ENCODE results near the gene MMGT1.

MMGT1 gene

DNA sequence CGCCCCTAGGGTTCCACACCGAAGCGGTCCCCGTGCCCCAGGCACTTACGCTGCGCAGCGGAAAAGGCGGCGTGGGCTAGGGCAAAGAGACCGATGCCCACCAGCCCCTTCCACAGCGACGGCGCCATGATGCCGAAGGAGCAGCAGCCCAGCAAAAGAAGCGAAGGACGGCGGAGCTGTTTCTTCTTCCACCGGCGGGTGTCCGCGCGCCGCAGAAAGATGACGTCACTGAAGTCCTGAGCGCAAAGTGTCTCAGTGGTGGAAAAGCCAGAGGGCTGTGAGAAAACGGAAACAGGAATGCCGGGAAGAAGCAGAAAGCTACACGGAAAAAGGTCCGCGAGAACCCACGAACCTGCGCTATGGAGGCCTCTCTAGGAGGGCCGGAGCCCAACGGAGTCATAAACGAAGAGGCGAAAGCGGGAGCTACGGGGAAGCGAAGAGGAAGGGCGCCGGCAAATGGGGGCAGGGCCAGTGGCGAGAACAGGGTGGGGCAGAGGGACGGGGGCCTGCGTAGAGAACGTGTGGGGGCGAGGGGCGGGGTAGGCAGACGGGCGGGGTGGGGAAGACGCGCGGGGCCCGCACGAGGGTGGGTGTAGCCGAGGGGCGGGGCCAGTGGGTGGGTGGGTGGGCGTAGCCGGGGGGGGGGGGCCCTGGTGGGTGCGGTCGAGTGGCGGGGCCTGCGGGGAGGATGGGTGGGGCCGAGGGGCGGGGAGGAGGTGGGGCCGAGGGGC is at the start of gene MMGT1:
MMGT1 (minus strand) TSS at position 441 of the 731 bp plus-strand sequence; CDS start at position 128, 313 bp downstream.
- peak; percentile 68 to 76 for DNase-seq (ENCODE audit: low read depth in 2 of 2)

DNA sequence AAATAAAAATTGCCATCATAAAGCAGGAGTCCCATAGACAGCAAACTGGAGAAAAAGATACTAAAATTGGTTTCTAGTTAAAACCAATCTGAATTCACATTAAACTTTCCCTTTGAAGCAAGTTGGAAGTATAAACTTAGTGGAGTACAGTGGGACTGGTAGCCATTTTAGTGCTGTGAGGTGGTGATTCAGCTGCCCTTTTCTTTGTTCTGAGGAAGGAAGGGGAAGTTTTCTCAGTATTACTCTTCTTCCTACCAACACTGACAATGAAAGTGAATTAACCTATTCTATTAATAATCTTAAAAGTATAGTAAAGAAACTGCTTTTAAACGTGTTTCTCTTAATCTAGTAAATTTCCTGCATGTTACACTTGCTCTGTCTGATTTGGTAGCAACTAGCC is 48.1 kb upstream of the MMGT1 start:
- no peak for DNase-seq (ENCODE audit: low read depth in 2 of 2)

DNA sequence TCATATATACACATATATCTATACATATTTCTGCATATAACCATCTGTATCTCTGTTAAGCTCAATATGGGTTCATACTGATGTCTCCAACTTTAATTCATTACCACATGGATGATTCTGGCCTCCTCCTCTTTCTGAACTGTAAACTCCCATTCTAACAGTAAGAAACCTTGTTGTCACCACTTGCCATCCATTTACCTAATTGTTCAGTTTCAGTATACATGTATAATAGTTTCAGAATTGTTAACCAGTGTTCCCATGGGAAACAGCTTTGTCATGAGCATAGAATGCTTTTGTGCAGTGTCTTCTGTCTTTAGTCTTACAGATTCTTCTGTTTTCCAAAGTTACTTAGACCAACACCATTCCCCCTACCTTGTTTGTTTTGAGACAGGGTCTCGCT is 47.4 kb upstream of the MMGT1 start:
- no peak for DNase-seq (ENCODE audit: low read depth in 2 of 2)

DNA sequence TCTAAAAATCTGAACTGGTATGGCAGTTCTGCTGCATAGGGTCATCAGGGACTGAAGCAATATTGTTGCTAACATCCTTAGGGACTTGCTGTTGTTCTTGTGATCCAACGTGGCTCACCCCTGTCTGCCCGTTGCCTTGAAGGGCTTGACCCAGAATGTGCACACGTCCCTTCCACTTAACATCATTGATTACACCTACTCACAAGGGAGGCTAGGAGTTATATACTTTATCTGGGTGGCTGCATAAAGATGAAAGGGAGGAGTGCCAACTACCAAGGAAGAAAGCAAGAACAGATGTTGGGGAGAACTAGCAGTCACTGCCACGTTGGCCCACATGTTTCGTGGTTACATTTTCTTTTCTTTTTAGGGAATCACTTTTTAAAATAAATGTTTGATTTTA is 45.4 kb upstream of the MMGT1 start:
- DNase-seq (ENCODE audit: low read depth in 2 of 2), result no peak

DNA sequence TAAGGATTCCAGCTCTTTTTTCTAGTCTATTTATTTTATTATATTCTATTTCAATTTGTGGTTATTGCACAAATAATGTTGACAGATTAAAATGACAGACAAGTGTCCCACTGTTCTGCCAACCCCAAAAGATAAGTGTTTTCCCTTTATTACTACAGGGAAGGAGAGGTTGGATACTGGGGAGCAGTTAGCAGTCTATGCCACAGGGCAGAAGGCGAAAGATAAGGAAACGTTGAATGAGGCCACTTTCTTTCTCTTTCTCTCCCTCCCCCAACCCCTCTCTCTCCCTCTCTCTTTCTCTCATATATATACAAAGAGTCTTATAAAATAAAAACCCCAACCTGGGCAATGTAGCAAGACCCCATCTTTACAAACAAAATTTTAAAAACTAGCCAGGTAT is 43.1 kb upstream of the MMGT1 start:
- DNase-seq (ENCODE audit: low read depth in 2 of 2), result no peak

DNA sequence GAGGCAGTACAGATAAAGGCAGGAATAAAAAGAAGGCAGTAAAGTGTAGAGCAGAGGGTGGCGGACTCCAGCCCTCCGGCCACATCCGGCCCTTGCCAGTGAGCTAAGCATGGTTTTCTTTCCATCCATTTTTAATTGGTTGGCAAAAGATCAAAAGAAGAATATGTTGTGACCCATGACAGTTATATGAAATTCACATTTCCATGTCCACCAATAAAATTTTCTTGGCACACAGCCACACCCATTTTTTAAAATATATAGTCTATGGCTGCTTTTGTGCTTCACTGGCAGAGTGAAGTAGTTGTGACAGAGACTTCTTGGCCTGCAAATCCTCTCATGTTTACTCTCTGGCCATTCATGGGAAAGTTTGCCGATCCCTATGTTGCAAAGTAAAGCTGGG is 41.2 kb upstream of the MMGT1 start:
- DNase-seq (ENCODE audit: low read depth in 2 of 2), result no peak

DNA sequence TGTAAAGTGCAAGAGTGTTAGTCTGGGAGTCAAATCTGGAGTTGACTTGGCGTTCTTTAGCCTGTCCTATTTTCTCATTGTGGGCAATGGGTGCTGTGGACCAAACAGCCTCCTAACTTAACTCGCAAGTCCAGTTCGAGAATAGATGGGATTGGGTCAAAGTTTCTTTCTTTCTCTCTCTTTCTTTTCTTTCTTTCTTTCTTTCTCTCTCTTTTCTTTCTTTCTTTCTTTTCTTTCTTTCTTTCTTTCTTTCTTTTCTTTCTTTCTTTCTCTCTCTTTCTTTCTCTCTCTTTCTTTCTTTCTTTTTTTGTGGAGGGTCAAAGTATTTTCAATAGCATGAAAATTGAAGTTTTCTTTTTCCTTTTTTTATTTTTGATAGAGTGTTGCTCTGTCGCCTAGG is 14.5 kb upstream of the MMGT1 start:
- no peak for DNase-seq (ENCODE audit: low read depth in 2 of 2)

DNA sequence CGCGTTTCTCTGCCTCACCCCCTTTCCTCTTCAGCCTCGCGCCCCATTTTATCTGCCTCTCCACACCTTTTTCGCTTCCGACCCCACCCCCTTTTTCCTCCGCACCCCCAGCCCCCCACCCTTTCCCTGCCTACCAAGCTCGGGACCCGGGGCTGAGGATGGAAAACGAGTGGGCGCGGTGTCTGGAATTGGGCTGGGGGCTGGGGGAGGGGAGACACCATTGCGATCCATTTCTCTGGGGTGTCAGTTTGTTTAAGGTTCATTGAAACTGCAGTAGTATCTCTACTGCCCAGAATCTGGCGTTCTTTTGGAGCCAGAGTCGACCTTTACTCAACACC is 12.2 kb upstream of the MMGT1 start:
- no peak for DNase-seq (ENCODE audit: low read depth in 2 of 2)

DNA sequence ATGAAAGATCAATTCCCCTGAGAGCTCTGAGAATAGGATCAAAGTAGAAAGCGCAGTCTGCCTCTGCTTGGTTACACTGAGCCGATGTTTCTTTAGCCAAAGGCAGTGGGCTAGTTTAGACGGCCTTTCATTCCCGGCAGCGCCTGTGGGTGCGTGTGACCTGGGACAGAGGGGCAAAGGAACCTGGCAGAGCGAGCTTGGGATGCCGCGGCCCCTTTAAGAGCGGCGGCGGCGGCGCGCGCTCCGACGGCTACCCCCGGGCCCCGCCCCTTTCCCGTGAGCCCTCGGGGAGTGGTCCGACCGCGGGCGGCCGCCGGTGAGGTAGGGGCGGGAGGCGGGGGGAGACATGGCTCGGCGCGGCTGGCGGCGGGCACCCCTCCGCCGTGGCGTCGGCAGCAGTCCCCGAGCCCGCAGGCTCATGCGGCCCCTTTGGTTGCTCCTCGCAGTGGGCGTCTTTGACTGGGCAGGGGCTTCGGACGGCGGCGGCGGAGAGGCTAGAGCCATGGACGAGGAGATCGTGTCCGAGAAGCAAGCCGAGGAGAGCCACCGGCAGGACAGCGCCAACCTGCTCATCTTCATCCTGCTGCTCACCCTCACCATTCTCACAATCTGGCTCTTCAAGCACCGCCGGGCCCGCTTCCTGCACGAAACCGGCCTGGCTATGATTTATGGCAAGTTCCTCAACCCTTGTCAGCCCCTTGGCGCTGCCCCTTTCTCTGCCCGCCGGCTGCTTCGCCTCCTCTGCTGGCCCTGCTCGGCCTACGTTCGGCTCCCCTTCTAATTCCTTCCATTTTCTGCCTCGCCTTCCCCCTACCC is 11.6 kb upstream of the MMGT1 start, which contains the start of gene SLC9A6:
SLC9A6 (plus strand) TSS at position 279 of the 816 bp plus-strand sequence; CDS start at position 503, 224 bp downstream.
- DNase-seq (ENCODE audit: low read depth in 2 of 2), result peak in 1 of 2 donors; percentile 62

DNA sequence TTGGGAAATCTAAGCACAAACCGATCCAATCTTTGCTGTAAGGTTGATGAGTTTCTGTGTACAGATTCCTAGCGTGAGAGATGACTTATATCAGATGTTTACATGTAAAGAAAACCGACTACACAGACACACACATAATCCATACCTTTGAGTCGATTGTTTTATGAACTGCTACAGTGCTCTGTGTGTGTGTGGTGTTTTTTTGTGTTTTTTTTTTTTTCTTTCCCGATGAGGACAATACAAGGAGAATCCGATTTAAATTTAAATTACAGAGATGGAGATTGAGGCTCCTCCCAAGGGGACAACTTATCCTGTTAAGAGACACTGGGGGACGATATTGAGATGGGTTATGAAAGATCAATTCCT is 11.0 kb upstream of the MMGT1 start:
- no peak for DNase-seq (ENCODE audit: low read depth in 2 of 2)

DNA sequence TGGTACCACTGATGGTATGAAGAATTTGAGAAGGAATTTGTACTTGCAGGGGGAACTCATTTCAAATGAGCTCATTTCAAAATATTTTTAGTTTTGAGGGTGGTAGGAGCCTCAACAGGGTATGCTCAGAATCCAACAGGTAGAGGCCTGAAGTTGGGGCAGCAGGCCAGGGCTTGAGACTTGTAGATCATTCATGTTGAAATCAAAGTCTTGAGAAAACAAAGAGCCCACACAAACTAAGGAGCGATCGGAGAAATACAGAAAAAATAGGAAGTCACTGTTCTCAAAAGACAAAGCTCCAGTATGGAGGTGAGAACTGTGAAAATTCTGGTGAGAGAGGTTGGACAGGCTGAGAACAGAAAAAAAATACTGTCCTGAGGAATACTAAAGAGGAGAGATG is 10.5 kb upstream of the MMGT1 start:
- no peak for DNase-seq (ENCODE audit: low read depth in 2 of 2)

DNA sequence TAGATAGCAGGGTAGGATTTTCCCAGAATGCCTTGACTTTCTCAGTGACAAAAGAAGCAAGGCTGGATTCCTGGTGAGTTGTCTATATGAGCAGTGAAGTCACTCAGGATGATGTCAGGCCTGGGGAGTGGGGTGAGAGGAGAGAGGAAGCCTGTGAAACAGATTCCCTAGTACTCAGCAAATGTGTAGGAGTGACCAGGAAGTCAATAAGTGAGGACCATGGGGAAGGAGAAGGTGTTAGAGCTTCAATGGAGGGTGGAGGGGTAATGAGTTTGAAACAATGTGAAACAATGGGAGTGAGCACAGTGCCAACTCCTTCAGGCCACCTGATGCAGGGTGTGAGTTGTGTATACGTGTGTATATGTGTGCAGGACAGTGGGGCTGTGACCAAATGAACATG is 9.1 kb upstream of the MMGT1 start:
- no peak for DNase-seq (ENCODE audit: low read depth in 2 of 2)

DNA sequence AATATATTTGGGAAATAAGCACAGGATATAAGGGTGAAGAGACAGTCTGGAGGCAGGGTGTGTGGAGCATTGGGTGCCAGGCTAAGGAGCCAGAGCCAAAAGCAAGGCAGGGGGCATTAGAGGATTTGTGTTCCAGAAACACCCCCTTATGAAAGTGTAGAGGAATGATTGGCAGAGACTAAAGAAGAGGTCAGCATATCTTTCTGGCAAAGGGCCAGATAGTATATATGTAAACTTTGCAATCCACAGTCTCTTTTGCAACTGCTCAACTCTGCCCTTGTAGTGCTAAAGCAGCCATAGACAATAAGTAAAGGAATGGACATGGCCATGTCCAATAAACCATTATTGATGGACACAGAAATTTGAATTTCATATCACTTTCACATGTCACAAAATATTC is 7.9 kb upstream of the MMGT1 start:
- DNase-seq (ENCODE audit: low read depth in 2 of 2), result no peak

DNA sequence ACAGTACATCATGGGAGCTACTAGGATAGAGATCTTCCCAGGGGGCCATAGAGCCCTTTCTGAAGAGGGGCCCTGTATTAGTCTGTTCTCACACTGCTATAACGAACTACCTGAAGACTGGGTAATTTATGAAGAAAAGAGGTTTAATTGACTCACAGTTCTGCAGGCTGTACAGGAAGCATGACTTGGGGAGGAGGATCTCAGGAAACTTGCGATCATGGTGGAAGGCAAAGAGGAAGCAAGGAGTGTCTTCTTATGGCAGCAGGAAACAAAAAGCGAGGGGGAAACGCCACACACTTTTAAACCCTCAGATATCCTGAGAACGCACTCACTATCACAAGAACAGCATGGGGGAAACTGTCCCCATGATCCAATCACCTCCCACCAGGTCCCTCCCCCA is 7.2 kb upstream of the MMGT1 start:
- DNase-seq (ENCODE audit: low read depth in 2 of 2), result no peak

DNA sequence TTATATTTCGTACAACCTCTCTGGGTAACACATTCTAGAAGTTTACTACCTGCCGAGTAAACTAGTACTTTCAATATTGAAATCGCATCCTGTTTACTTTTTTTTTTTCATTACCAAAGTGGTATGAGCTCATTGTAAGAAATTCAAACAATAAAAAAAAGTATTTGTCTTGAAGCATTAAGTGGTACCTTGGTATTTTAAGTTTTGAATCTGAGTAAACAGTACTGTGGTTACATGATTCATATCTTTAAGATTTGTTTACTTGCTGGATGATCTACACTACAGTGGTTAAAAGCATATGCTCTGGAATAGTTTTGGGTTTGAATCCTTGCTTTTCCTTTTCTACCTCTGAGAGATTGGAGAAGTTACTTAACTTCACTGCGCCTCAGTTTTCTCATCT is 3.8 kb upstream of the MMGT1 start:
- DNase-seq (ENCODE audit: low read depth in 2 of 2), result no peak

DNA sequence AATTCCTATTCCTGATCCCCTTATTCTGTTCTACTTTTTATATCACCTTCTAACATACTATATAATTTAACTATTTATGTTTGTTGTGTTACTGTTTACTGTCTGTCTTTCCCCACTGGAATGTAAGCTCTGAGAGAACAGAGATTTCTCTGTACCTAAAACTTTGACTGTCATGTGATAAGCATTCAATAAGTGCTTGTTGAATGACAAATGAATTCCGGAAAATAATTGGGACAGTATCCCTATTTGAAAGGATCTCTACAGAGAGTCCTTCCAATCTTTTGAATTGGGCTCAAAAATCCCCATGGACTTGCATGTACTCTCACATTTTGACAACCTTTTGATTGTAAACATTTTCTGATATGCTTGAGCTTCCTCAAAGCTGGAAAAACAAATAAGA is 1.6 kb upstream of the MMGT1 start:
- DNase-seq (ENCODE audit: low read depth in 2 of 2), result no peak

DNA sequence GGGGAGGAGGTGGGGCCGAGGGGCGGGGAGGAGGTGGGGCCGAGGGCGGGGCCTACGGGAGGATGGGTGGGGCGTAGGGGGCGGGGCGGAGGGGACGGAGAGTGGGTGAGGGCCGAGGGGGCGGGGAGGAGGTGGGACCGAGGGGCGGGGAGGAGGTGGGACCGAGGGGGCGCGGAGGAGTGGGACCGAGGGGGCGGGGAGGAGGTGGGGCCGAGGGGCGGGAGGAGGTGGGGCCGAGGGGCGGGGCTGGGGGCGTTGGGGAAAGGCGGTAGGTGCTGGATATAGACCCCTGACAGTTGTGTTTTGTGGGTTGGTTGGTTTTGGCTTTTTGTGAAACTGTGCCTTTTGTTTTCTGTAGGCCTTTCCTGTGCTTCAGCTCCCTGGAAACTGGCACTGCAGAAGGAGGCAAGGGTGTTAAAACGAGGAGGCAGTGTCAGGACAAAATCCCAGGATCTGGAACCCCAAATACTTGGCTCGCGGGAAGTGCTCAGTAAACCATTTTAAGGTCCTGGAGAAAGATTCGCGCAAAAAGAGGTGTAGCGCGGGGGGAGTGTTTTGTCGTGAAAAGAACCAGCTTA is 580 bp upstream of the MMGT1 start:
- DNase-seq (ENCODE audit: low read depth in 2 of 2), result peak; percentile 41 to 68

DNA sequence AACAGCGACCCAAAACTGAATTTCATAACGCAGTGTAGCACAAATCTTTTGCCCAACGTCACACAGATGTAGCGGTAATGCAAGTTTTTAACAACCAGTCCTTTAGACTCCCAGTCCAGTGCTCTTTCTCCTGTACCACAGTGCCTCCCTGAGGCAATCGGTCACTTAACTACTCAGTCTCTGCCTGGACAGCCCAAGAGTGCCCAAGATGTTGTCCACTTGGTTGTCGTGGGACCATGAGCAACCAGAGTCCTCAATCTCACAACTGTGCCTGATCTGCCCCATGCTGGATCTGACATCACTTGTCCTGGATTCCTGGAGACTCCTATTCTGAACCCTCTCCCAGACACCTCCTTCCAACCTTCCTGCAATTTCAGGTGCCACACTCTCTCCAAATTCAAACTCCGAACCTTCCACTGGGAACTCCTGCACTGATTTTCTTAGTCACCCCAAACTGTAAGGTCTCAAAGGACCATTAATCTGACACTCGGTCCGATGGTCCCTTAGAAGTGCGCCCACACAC is 702 bp downstream of the MMGT1 start:
- DNase-seq (ENCODE audit: low read depth in 2 of 2), result no peak

DNA sequence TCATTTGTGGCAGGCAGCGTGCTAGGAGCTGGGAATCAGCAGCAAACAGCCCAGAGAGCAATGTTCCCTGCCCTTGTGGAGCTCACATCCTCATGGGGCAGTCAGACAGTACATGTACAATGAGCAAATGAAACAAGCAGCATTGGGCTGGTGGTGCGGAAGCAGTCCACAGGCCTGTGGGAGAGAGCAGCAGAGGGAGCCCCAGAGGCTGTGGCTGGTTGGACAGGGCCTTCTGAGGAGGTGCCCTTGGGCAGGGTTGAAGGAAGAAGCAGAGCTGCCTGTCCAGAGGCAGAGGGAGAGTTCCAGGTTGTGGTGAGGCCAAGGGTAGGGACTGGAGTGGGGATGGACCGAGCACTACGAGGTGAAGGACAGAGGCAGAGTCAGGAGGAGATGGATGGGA is 22.5 kb downstream of the MMGT1 start:
- no peak for DNase-seq (ENCODE audit: low read depth in 2 of 2)

DNA sequence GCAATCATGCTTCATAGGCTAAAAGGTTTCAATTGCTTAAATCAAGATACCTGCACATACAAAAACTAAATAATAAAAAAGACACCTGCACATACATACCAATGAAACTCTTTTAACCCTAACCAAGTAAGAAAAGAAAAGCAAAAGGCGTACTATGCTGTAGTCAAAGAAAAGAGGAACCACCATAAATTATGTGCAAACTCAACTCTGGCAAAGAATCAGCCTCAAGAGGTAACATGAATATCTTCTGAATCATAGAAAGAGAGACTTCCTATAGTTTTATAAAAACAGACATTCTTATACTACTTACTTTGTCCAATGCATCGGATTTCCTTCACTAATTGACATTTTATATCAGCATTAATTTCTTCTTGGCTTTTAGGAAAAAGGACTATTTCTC is 29.3 kb downstream of the MMGT1 start:
- no peak for DNase-seq (ENCODE audit: low read depth in 2 of 2)

DNA sequence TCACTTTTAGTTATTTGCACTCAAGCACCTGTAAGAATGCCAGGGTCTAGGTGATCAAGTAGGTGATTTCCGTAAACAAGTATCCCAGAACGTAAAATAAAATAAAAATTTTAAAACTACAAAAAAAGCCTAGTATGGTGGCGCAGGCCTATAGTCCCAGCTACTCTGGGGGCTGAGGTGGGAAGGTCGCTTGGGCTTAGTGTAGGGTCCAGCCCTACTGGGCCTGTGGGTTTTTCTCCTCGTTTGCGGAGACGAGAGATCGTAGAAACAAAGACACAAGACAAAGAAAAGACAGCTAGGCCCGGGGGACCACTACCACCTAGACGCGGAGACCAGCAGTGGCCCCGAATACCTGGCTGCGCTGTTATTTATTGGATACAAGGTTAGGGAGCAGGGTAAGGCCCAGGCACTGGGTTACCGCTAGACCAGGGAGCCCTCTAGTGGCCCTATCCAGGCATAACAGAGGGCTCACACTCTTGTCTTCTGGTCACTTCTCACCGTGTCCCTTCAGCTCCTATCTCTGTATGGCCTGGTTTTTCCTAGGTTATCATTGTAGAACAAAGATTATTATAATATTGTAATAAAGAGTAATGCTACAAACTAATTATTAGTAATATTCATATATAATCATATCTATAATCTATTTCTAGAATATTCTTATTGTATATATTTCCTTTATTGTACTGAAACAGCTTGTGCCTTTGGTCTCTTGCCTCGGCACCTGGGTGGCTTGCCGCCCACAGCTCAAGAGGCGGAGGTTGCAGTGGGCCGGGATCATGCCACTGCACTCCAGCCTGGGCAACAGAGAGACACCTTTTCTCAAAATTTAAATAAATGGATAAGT is 41.9 kb downstream of the MMGT1 start:
- peak in 1 of 2 donors; percentile 12 for DNase-seq (ENCODE audit: low read depth in 2 of 2)

DNA sequence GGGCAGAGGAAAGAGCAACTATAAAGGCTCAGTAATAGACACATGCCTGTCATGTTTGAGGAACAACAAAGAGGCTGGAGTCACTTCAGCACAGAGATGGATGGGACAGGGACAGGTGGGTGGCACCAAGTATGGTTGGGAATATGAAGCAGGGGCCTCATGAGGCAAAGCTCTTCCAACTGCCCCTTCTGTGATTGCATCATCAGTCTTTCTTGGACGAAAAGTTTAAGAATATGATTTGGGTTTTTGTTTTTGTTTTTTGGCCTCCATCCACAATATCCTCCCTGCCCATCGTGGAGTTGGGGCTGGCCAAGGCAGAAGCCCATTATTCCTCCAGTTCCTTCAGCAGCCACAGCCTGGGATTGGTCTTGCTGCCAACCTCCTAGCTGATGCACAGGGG is 45.9 kb downstream of the MMGT1 start:
- no peak for DNase-seq (ENCODE audit: low read depth in 2 of 2)

Data from stimulated activated CD8-positive, alpha-beta memory T cell treated with anti-CD3 and anti-CD28 coated beads, Interleukin-7, amount 100 ng/mL, for 4 hours (primary cell).